H9 (cell line): Measurements from ENCODE around the gene CTIF. TPM values are rescaled to one million over a fixed set of nuclear protein-coding genes. Genes with fewer than 3 reads are reported as not detected.

ENCODE experiments used
- DNase-seq: peaks from one replicate; pipeline ENCODE4 v3.0.0-alpha.2; 2017
- H2AFZ ChIP-seq: one replicate; pipeline ENCODE4 v1.6.1; 2013; ENCODE audit warnings: mild to moderate bottlenecking, low read length, control low read depth, moderate library complexity
- H2AK5ac ChIP-seq: 2 replicates; pipeline ENCODE4 v1.6.1; 2013; ENCODE audit warnings: low read length, control low read depth, mixed read lengths; ENCODE audit not compliant: insufficient read length
- H2BK120ac ChIP-seq: one replicate; pipeline ENCODE4 v1.6.1; 2013; ENCODE audit warnings: low read depth, mild to moderate bottlenecking, low read length, control low read depth, inconsistent platforms; ENCODE audit not compliant: poor library complexity, severe bottlenecking
- H2BK12ac ChIP-seq: 2 replicates; pipeline ENCODE4 v1.6.1; 2013; ENCODE audit warnings: low read length, control low read depth, mixed read lengths, low read depth; ENCODE audit not compliant: insufficient read length
- H2BK15ac ChIP-seq: 2 replicates; pipeline ENCODE4 v1.6.1; 2013; ENCODE audit warnings: low read depth, low read length, control low read depth
- H2BK20ac ChIP-seq: one replicate; pipeline ENCODE4 v1.6.1; 2013; ENCODE audit warnings: low read depth, mild to moderate bottlenecking, low read length, control low read depth, inconsistent platforms; ENCODE audit not compliant: poor library complexity, severe bottlenecking
- H2BK5ac ChIP-seq: 2 replicates; pipeline ENCODE4 v1.6.1; 2013; ENCODE audit warnings: low read length, control low read depth, mixed read lengths; ENCODE audit not compliant: insufficient read length
- H3K14ac ChIP-seq: 2 replicates; pipeline ENCODE4 v1.6.1; 2013; ENCODE audit warnings: low read length, control low read depth; ENCODE audit not compliant: insufficient read depth
- H3K18ac ChIP-seq: 2 replicates; pipeline ENCODE4 v1.6.1; 2013; ENCODE audit warnings: low read depth, mild to moderate bottlenecking, mixed read lengths, low read length, control low read depth; ENCODE audit not compliant: insufficient read length
- H3K23ac ChIP-seq: 2 replicates; pipeline ENCODE4 v1.6.1; 2013; ENCODE audit warnings: low read length, control low read depth, mixed read lengths, low read depth; ENCODE audit not compliant: insufficient read length
- H3K23me2 ChIP-seq: 2 replicates; pipeline ENCODE4 v1.6.1; 2013; ENCODE audit warnings: low read depth, mild to moderate bottlenecking, mixed read lengths, low read length, control low read depth; ENCODE audit not compliant: insufficient read length, poor library complexity, severe bottlenecking
- H3K27ac ChIP-seq: 2 replicates; pipeline ENCODE4 v1.5.1; 2013; ENCODE audit warnings: low read length, control low read depth, mixed read lengths, low read depth; ENCODE audit not compliant: insufficient read length
- H3K27me3 ChIP-seq: 2 replicates; pipeline ENCODE4 v1.6.1; 2013; ENCODE audit warnings: low read length, control low read depth, inconsistent platforms; ENCODE audit not compliant: insufficient read depth
- H3K4ac ChIP-seq: 2 replicates; pipeline ENCODE4 v1.6.1; 2013; ENCODE audit warnings: low read depth, mild to moderate bottlenecking, control low read depth, inconsistent platforms, low read length, moderate library complexity
- H3K4me1 ChIP-seq: 2 replicates; pipeline ENCODE4 v1.6.1; 2013; ENCODE audit warnings: low read length, control low read depth, inconsistent platforms; ENCODE audit not compliant: insufficient read depth
- H3K4me2 ChIP-seq: 2 replicates; pipeline ENCODE4 v1.6.1; 2013; ENCODE audit warnings: low read length, control low read depth, mixed read lengths; ENCODE audit not compliant: insufficient read length, insufficient read depth
- H3K56ac ChIP-seq: 2 replicates; pipeline ENCODE4 v1.6.1; 2013; ENCODE audit warnings: low read depth, mild to moderate bottlenecking, mixed read lengths, low read length, control low read depth; ENCODE audit not compliant: insufficient read length
- H3K79me1 ChIP-seq: 2 replicates; pipeline ENCODE4 v1.6.1; 2013; ENCODE audit warnings: low read depth, mild to moderate bottlenecking, moderate library complexity, low read length, control low read depth, inconsistent platforms; ENCODE audit not compliant: insufficient read depth, poor library complexity, severe bottlenecking
- H3K79me2 ChIP-seq: 2 replicates; pipeline ENCODE4 v1.6.1; 2013; ENCODE audit warnings: low read length, control low read depth, inconsistent platforms; ENCODE audit not compliant: insufficient read depth
- H3K9ac ChIP-seq: 2 replicates; pipeline ENCODE4 v1.6.1; 2013; ENCODE audit warnings: low read length, control low read depth, mixed read lengths; ENCODE audit not compliant: insufficient read length; ENCODE audit errors: extremely low read depth
- H3K9me3 ChIP-seq: one replicate; pipeline ENCODE4 v1.6.1; 2013; ENCODE audit warnings: low read depth, low read length, inconsistent platforms; ENCODE audit not compliant: control insufficient read depth
- H3T11ph ChIP-seq: one replicate; pipeline ENCODE4 v1.6.1; 2013; ENCODE audit warnings: mild to moderate bottlenecking, low read length, control low read depth, inconsistent platforms
- H4K20me1 ChIP-seq: one replicate; pipeline ENCODE4 v1.6.1; 2013; ENCODE audit not compliant: control insufficient read depth, insufficient read length, insufficient read depth
- H4K5ac ChIP-seq: 2 replicates; pipeline ENCODE4 v1.6.1; 2013; ENCODE audit warnings: low read depth, mild to moderate bottlenecking, mixed read lengths, low read length, control low read depth; ENCODE audit not compliant: insufficient read length
- H4K8ac ChIP-seq: replicated peaks from 2 replicates; pipeline ENCODE4 v1.6.1; 2013; ENCODE audit warnings: low read length, control low read depth, mixed read lengths, low read depth; ENCODE audit not compliant: insufficient read length
- H4K91ac ChIP-seq: 2 replicates; pipeline ENCODE4 v1.6.1; 2013; ENCODE audit warnings: low read depth, mild to moderate bottlenecking, moderate library complexity, mixed read lengths, low read length, control low read depth; ENCODE audit not compliant: insufficient read length
- H3K27ac Mint-ChIP-seq, 3 experiments: 2 replicates in 2 of 3; 3 replicates in 1 of 3; pipeline ENCODE4 v1.8.0; 2020 to 2021; ENCODE audit warnings: mixed read lengths in 3 of 3, mild to moderate bottlenecking in 1 of 3, moderate library complexity in 1 of 3
- H3K27me3 Mint-ChIP-seq: 2 replicates; pipeline ENCODE4 v1.8.0; 2021; ENCODE audit warnings: low read depth, mild to moderate bottlenecking, moderate library complexity, mixed read lengths
- H3K36me3 Mint-ChIP-seq, 3 experiments: 2 replicates in 2 of 3; 3 replicates in 1 of 3; pipeline ENCODE4 v1.8.0; 2020 to 2021; ENCODE audit warnings: low read depth in 3 of 3, mixed read lengths in 3 of 3; ENCODE audit not compliant: insufficient read depth in 1 of 3
- H3K4me1 Mint-ChIP-seq, 2 experiments: 2 replicates each; pipeline ENCODE4 v1.8.0; 2020; ENCODE audit warnings: mixed read lengths in 2 of 2
- H3K4me3 Mint-ChIP-seq, 2 experiments: 2 replicates in 1 of 2; 3 replicates in 1 of 2; pipeline ENCODE4 v1.8.0; 2020 to 2021; ENCODE audit warnings: mild to moderate bottlenecking in 2 of 2, mixed read lengths in 2 of 2, moderate library complexity in 1 of 2
- H3K9me3 Mint-ChIP-seq, 2 experiments: 2 replicates in 1 of 2; 3 replicates in 1 of 2; pipeline ENCODE4 v1.8.0; 2020; ENCODE audit warnings: mild to moderate bottlenecking in 2 of 2, mixed read lengths in 2 of 2, moderate library complexity in 1 of 2
- CTCF ChIP-seq: fragments of 200-600 bp; sonication (generic); conservative IDR thresholded peaks from 3 replicates; pipeline ENCODE4 v1.8.0; 2021; ENCODE audit warnings: antibody characterized with exemption, mild to moderate bottlenecking
- WGBS: extraction: QIAGEN DNeasy Blood & Tissue Kit; methylation state at CpG from one replicate; pipeline ENCODE4 v1.1.7; 2013; ENCODE audit warnings: missing lambda C conversion rate, low lambda C conversion rate, mixed read lengths; ENCODE audit not compliant: insufficient read length; ENCODE audit errors: extremely low coverage; 5-methylcytosine and 5-hydroxymethylcytosine counted together
- total RNA-seq: library from RNA; stranded (reverse); gene quantifications from 2 replicates; pipeline ENCODE4 v1.2.1, GENCODE V29; 2021

Gene CTIF
- total RNA-seq, 1 experiment from 2014 or later = 15.8 TPM

DNA sequence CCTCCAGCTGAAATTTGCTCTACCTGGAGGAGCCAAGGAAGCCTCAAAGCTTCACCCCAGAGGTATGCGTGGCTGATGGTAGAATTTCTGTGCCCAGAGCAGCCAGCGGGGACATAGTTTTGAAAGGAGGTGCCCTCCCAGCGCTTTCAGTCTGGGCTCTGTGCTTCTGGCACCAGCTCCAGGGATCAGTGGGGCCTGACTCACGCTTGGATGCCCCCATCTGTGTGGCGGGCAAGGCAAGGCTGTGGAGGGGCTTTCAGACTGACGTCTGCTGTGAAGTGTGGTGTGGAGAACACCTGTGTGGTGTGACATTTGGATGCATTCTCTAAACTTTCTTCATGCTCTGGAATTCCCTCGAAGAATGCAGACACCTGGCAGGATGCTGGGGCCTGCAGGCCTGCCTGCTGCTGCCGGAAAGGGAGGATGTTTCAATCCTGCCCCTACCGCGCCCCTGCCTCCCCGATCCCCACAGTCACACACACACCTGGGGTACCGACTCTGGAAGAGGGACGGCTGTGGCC is 84.1 kb downstream of the CTIF start:
- peaks cover 28 to 35% of the 10 kb centered on the region in 2 experiments for H3K4me1 Mint-ChIP-seq
- Histone ChIP-seq H3K23ac (no peak overlapping the region), H2BK20ac (no peak overlapping the region), H3K4me2 (no peak overlapping the region), H4K20me1 (no peaks in the 10 kb centered on the region), H3K4ac (no peak overlapping the region), H3K18ac (no peak overlapping the region), H3K27ac (no peak overlapping the region), H3K79me1 (no peaks in the 10 kb centered on the region), H3K14ac (no peak overlapping the region), H3K56ac (no peak overlapping the region), H2BK5ac (no peak overlapping the region), H3K4me1 (peaks cover 6% of the 10 kb centered on the region), H3K79me2 (no peaks in the 10 kb centered on the region), H3K9me3 (no peaks in the 10 kb centered on the region), H2BK15ac (no peak overlapping the region), H2BK12ac (no peak overlapping the region), H4K5ac (no peak overlapping the region), H4K8ac (no peak overlapping the region), H3K23me2 (no peaks in the 10 kb centered on the region), H2BK120ac (no peak overlapping the region), H3K9ac (no peak overlapping the region), H3T11ph (no peak overlapping the region), H2AFZ (no peak overlapping the region), H3K27me3 (no peaks in the 10 kb centered on the region), H4K91ac (no peak overlapping the region), H2AK5ac (no peak overlapping the region)
- peaks cover 0 to 4% (median 0%) of the 10 kb centered on the region in 3 experiments; a peak in 4 of 7 replicates for H3K36me3 Mint-ChIP-seq
- H3K27me3 Mint-ChIP-seq = no peaks in the 10 kb centered on the region
- DNase-seq = peak; percentile 70
- H3K27ac Mint-ChIP-seq = no peak overlapping the region
- H3K4me3 Mint-ChIP-seq = no peak overlapping the region
- TF ChIP-seq CTCF = no peak
- WGBS = no CpG with 5 or more reads among the region's 13 CpGs
- H3K9me3 Mint-ChIP-seq = no peaks in the 10 kb centered on the region
